GM20431 (cell line): ENCODE measurements around the gene ZBTB12.
"Not testable (repeated sequence)": the region's sequence is repeated elsewhere in the genome, so short reads cannot be mapped to it uniquely, and the experiment has no call there.

Source experiments
- in situ Hi-C: fragments of 300-500 bp; cut with MseI, MboI; formaldehyde crosslinking; loops from one replicate; pipeline ENCODE4 v1.15.0; 2020; ENCODE audit warnings: low sequenced_read_pairs; ENCODE audit not compliant: unreplicated experiment

ZBTB12 gene

GRCh38 chr6:31927242-31927862 is 25.5 kb upstream of the ZBTB12 start, which contains the start of gene C2:
Gene C2, plus strand, starts transcription at chr6:31927717. Its CDS starts 36 bp downstream, at chr6:31927753.
- in situ Hi-C loops, result no loop called here

DNA sequence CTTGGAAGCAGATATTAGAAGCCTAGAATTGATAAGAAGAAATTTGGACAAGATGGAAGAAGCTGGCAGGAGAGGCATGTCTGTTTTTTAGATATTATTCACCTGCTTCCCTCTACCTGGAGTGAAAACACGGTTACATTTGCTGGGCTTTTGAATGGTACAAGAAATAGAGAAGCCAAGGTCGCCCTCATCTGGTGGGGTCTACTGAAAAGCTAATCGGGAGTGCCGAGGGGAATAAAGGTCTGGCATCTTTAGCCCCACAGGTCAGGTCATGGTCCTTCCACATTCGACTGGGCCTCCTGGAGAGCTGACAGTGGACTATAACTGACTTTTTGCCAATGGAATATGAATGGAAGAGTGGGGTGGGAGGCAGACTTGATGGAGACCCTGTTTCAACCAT is 21.1 kb upstream of the ZBTB12 start:
- in situ Hi-C loops, result no loop called here

- in situ Hi-C loops, result no loop called here
Measured at GRCh38 chr6:31920811-31921210, 18.9 kb upstream of the ZBTB12 start.

DNA sequence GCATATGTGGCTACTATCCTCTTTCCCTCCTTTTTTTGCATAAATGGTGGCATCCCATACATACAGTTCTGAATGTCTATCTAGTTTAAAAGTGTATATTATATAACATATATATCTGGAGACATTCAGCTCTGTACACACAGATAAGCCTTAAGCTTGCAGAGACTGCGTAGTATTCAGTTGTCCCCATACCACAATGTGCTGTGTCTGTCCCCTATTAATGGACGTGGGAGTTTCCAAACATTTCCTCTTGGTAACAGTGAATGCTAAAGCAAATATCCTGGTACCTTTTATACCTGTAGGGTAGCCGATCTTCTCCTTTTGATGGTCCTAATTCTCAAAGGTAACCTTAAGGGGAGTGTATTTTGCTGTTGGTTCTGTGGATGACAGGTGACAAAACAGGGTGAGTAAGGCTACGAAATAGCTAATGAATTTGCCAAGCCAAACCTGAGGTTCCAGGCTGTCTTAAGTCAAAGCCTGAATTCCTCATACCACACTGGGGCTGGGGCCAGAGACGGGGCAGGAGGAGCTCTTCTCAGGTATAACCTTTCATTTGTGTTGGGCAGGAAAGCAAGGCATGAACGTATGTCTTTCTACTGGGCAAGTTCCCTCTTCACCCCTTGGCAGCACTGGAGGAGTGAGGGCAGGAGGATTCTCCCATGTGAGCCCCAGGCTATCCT is 17.9 kb upstream of the ZBTB12 start:
- in situ Hi-C loops, result no loop called here

DNA sequence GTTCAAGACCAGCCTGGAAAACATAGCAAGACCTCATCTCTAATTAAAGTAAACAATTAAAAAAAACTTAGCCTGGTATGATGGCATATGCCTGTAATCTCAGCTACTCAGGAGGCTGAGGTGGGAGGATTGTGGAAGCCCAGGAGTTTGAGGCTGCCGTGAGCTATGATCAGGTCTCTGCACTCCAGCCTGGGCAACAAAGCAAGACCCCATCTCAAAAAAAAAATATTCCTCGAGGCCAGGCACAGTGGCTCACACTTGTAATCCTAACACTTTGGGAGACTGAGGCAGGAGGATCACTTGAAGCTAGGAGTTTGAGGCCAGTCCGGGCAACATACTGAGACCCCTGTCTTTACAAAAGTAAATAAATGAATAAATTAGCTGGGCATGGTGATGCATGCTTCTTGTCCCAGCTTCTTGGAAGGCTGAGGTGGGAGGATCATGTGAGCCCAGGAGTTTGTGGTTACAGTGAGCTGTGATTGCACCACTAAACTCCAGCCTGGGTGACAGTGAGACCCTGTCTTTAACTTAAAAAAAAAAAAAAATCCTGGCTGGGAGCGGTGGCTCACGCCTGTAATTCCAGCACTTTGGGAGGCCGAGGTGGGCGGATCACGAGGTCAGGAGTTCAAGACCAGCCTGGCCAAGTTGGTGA is 16.3 kb upstream of the ZBTB12 start:
- in situ Hi-C loops, result no loop called here

DNA sequence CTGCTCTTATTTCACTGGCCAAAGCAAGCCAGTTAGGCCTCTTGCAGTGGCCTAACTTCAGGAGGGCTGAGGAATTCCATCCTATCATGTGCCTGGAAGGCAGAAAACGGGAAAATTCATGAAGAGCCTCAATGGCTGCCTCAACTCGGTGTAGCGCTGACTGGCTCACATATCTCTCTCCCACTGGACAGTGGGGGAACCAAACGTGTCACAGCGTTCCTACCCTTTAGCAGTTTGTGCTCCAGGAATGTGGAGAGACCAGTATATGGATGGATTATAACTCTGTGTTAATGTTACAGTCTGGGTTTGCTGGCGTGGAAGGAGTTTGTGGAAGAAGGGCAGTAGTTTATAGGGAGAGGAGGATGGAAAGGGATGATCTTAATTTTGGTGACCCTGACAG is 13.9 kb upstream of the ZBTB12 start:
- in situ Hi-C loops, result no loop called here

- in situ Hi-C loops, result no loop called here
Measured at GRCh38 chr6:31915351-31915750, 13.5 kb upstream of the ZBTB12 start.

DNA sequence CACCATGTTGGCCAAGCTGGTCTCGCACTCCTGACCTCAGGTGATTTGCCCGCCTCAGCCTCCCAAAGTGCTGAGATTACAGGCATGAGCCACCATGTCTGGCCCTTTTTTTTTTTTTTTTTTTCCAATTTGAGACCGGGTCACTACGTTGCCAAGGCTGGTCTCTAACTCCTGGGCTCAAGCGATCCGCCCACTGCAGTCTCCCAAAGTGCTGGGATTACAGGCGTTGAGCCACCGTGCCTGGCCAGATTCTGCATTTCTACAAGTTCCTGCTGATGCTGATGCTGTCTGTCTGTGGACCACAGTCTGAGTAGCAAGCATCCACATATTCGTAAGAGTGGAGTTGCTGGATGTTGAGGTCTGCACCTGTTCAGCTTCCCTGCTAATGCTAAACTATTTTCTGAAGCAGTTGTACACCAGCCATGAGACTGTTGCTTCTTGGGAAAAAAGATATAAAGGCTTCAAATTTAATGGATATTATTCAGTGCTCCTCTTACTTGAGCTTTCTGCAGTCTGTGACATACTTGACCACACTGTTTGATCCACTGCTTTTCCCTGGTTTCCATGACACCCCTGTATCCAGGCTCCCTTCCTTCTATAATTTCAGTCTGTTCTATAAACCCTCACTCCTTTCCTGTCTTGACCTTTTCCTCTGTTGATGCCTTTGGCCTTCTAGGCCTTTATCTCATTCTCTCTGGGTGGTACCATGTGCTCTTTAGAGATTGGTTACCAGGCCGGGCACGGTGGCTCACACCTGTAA is 10.1 kb upstream of the ZBTB12 start:
- in situ Hi-C loops, result no loop called here

GRCh38 chr6:31909298-31909697 is 7.4 kb upstream of the ZBTB12 start:
- in situ Hi-C loops, result not testable (repeated sequence)

DNA sequence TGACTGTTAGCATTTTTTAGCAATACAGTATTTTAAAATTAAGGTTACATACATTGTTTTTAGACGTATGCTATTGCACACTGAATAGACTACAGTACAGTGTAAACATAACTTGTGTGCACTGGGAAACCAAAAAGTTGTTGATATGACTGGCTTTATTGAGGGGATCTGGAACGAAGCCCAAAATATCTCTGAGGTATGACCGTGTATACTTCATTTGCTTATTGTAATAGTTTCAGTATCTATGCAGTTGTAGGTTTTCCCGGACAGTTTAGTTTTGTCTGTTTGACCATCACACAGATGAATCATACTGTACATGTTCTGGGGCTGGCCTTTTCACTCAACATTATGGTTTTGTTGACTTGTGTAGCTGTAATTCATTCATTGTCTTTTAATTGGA is 6.9 kb upstream of the ZBTB12 start:
- in situ Hi-C loops, result no loop called here

DNA sequence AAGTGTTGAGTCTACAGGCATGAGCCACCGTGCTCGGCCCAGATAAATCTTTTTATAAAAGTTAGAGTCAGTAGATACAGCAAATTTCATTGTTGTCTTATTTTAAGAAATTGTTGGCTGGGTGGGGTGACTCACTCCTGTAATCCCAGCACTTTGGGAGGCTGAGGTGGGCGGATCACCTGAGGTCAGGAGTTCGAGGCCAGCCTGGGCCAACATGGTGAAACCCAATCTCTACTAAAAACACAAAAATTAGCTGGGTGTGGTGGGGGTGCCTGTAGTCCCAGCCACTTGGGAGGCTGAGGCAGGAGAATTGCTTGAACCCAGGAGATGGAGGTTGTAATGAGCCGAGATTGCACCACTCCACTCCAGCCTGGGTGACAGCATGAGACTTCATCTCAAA is 6.4 kb upstream of the ZBTB12 start:
- in situ Hi-C loops, result not testable (repeated sequence)

GRCh38 chr6:31907158-31907813 is 5.4 kb upstream of the ZBTB12 start:
- in situ Hi-C loops, result no loop called here

DNA sequence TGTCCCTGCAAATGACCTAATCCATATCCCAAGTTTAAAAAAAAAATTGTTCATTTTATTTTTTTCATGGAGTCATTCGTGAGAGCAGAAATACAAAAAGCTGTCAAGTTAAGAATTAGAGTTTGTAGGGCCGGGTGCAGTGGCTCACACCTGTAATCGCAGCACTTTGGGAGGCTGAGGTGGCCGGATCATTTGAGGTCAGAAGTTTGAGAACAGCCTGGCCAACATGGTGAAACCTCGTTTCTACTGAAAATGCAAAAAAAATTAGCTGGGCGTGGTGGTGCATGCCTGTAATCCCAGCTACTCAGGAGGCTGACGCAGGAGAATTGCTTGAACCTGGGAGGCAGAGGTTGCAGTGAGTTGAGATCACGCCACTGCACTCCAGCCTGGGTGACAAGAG is 4.8 kb upstream of the ZBTB12 start:
- in situ Hi-C loops, result not testable (repeated sequence)

DNA sequence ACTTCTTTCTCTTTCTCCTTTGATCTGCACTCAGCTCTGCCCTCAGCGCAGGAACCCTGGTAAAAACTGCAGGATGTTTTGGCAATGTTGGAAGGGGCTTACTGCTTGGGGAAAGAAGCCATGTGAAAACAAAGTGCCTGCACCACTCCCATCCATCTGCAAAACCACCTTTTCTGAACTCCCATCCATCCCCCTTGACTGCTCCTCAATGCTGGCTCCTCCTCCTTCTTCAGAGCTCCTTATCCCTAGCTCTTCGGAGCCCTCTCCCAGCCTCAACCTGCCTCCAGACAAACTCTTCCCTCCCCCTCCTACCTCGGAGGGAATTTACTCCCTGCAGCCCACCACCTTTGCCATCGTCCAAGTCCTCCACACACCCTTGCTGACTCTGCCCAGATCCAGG is 4.2 kb upstream of the ZBTB12 start:
- in situ Hi-C loops, result no loop called here

DNA sequence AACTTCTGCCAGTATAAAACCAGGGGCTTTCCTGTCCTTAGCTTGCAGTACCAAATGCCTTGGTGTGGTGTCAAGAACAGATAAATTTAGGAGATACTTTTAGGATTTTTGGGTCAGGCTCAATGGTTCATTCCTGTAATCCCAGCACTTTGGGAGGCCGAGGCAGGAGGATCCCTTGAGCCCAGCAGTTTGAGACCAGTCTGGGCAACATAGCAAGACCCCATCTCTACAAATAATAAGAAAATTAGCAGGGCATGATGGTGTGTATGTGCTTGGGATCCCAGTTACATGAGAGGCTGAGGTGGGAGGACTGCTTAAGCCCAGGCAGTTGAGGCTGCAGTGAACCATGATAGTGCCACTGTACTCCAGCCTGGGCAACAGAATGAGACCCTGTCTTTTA is 3.2 kb upstream of the ZBTB12 start:
- in situ Hi-C loops, result no loop called here

DNA sequence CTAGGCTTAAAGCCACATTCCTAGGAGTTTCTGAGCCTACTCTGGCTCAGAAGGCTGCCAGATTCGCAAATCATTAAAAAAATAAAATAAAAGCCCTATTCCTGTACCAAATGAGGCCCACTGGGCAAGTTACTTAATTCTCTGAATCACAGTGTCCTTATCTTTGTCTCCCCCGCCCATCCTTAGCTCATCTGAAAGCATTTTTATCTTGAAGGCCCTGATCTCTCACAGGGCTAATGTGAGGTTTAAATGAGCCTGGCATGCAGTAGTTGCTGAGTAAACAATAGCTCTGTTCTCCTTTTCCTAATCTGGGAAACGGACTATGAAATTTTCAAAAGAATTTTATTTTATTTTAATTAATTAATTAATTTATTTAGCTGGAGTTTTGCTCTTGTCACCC is 2.1 kb upstream of the ZBTB12 start:
- in situ Hi-C loops, result no loop called here

GRCh38 chr6:31901415-31901952 is 402 bp downstream of the ZBTB12 start:
- in situ Hi-C loops, result no loop called here

- in situ Hi-C loops, result no loop called here
Measured at GRCh38 chr6:31900917-31901414, 920 bp downstream of the ZBTB12 start.

DNA sequence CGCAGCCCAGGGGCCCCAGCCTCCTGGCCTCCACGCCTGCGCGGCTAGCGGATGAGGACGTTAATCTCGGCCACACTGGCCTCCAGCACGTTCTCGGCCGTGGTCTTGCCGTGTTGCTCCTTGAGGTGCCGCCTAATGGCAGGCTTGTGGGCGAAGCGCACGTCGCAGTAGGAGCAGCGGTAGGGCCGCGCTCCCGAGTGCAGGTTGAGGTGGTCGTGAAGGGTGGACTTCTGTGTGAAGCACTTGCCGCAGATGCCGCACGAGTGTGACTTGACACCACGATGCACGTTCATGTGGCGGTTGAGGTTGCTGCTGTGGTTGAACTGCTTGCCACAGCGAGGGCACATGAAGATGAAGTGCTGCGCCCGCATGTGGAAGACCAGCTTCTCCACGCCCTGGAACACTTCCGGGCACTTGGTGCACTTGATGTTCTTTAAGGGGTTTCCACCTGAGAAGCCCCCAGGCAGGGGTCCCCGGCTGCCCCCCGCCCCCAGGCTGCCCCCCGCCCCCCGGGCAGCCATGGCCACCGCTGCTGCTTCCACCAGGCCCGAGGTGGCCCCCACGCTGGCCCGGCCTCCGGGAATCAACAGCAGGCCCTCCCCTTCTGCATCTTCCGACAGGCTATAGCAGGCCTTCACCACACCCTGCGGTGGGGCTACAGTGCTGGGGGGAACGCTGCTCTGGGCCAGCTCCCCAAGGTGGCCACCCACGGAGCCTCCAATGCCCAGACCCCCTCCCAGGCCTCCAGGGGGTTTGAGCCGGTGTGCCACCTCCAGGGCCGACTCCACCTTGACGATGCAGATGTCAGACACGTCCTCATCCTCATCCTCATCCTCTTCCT is 1.8 kb downstream of the ZBTB12 start:
- in situ Hi-C loops, result no loop called here
